Body of pancreas (tissue), 4 donors: ENCODE data around the gene NPAT.

ENCODE experiments used
- CTCF ChIP-seq, 7 experiments: fragments of 450-650 bp in 4 of 7; fragments of 200-600 bp in 3 of 7; sonication (generic) in 3 of 7; IDR thresholded peaks; one replicate each; pipeline ENCODE4 v1.5.1; 2016 to 2019; ENCODE audit warnings: antibody characterized with exemption in 7 of 7
- POLR2A ChIP-seq, 3 donors: fragments of 450-650 bp; IDR thresholded peaks; one replicate each; pipeline ENCODE4 v1.6.1; 2016; ENCODE audit warnings: antibody characterized with exemption in 3 of 3, mild to moderate bottlenecking in 2 of 3

DNA sequence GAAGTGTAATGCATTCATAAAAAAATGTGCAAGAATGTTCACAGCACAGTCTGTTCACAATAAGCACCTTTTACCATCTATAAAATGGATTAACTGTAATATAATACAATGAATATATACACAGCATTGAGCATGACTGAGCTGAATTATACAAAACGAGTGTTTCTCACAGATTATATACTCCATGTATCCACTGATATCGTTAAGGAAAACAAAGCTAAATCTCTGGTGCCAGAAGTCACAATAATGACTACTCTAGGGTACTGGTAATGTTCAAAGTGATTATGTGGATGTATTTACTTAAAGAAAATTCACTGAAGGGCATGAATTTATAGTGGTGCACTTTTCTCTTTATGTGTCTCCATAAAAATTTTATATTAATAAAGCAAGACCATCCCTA lies 67.8 kb downstream of the NPAT start:
- TF ChIP-seq CTCF (IDR thresholded peaks at IDR 0.05), result no peak
- TF ChIP-seq POLR2A (IDR thresholded peaks at IDR 0.05), result no peak
